Endothelial cell of umbilical vein (primary cell): Measurements from ENCODE around the gene TBRG1. TPM values are rescaled to one million over a fixed set of nuclear protein-coding genes. Genes with fewer than 3 reads are reported as not detected.

ENCODE experiments used
- BruUV-seq: library from RNA; stranded (reverse); fragments of 400-500 nt; replicated peaks from 2 replicates; lab custom pipeline; 2021; lab: Mats Ljungman, UMichigan
- CTCF ChIA-PET: fragments of 300-600, 350-600 bp; sonication (Branson Sonifier 250); formaldehyde crosslinking; loops from one replicate; lab custom pipeline; 2021; ENCODE audit warnings: antibody characterized with exemption, inconsistent platforms; lab: Charles Lee
- POLR2A ChIA-PET: fragments of 300-600, 350-600 bp; sonication (Branson Sonifier 250); formaldehyde crosslinking; loops from one replicate; lab custom pipeline; 2021; ENCODE audit warnings: antibody characterized with exemption, inconsistent platforms; lab: Charles Lee
- DNase-seq: peaks from one replicate; pipeline ENCODE4 v3.0.0-alpha.2; 2011; ENCODE audit warnings: low read depth, low spot score
- FAIRE-seq: peaks from 2 replicates; lab custom pipeline; 2011; peaks lifted over from hg19 to GRCh38; lab: Jason Lieb, UNC
- H2AFZ ChIP-seq: 2 replicates; pipeline ENCODE4 v1.6.0; 2012; ENCODE audit warnings: low read depth, low read length, control low read depth, inconsistent platforms
- H3K27ac ChIP-seq: 2 replicates; pipeline ENCODE4 v1.5.1; 2011; ENCODE audit warnings: low read depth, mild to moderate bottlenecking, control low read depth, low read length, moderate library complexity; ENCODE audit not compliant: insufficient read depth
- H3K27me3 ChIP-seq, 2 experiments: 2 replicates each; pipeline versions ENCODE4 v1.6.0 to v1.6.1; 2011; ENCODE audit warnings: low read length in 2 of 2, mixed read lengths in 1 of 2; ENCODE audit not compliant: control insufficient read depth in 2 of 2, insufficient read depth in 2 of 2
- H3K36me3 ChIP-seq, 2 experiments: 2 replicates in 1 of 2; 3 replicates in 1 of 2; pipeline ENCODE4 v1.5.1; 2011; ENCODE audit warnings: low read length in 2 of 2, mild to moderate bottlenecking in 1 of 2, moderate library complexity in 1 of 2; ENCODE audit not compliant: control insufficient read depth in 2 of 2, insufficient read depth in 2 of 2; ENCODE audit errors: extremely low read depth in 1 of 2
- H3K4me1 ChIP-seq: 3 replicates; pipeline ENCODE4 v1.5.1; 2011; ENCODE audit warnings: mild to moderate bottlenecking, low read length; ENCODE audit not compliant: control insufficient read depth, insufficient read depth; ENCODE audit errors: extremely low read depth
- H3K4me2 ChIP-seq: 2 replicates; pipeline ENCODE4 v1.6.1; 2011; ENCODE audit warnings: low read length, control low read depth, mixed read lengths; ENCODE audit not compliant: insufficient read depth
- H3K4me3 ChIP-seq, 3 experiments: fragments of 200-600 bp in 1 of 3; sonication (generic), shearing (Covaris generic) in 1 of 3; replicated peaks in 1 of 3; 2 replicates each; pipeline ENCODE4 v1.5.1; 2011 to 2016; ENCODE audit warnings: control low read depth in 3 of 3, low read length in 3 of 3, mild to moderate bottlenecking in 2 of 3, inconsistent platforms in 1 of 3, low read depth in 1 of 3, moderate library complexity in 1 of 3; ENCODE audit not compliant: insufficient read depth in 1 of 3
- H3K79me2 ChIP-seq: 2 replicates; pipeline ENCODE4 v1.6.0; 2012; ENCODE audit warnings: low read length, inconsistent platforms; ENCODE audit not compliant: control insufficient read depth, insufficient read depth
- H3K9ac ChIP-seq: replicated peaks from 2 replicates; pipeline ENCODE3; 2011; ENCODE audit warnings: low read length, control low read depth; ENCODE audit not compliant: insufficient read depth; ENCODE audit errors: extremely low read depth
- H3K9me1 ChIP-seq: replicated peaks from 3 replicates; pipeline ENCODE4 v1.6.0; 2011; ENCODE audit warnings: mild to moderate bottlenecking, low read length; ENCODE audit not compliant: control insufficient read depth, insufficient read depth; ENCODE audit errors: extremely low read depth
- H3K9me3 ChIP-seq: replicated peaks from 2 replicates; pipeline ENCODE4 v1.5.1; 2012; ENCODE audit warnings: low read length, inconsistent platforms; ENCODE audit not compliant: control insufficient read depth, insufficient read depth
- H4K20me1 ChIP-seq: replicated peaks from 2 replicates; pipeline ENCODE3; 2011; ENCODE audit warnings: mild to moderate bottlenecking, low read length; ENCODE audit not compliant: control insufficient read depth, insufficient read depth; ENCODE audit errors: extremely low read depth
- EZH2 ChIP-seq: IDR thresholded peaks from 2 replicates; pipeline ENCODE4 v1.6.1; 2012; ENCODE audit warnings: borderline replicate concordance, low read depth, mild to moderate bottlenecking, moderate library complexity, low read length, inconsistent platforms; ENCODE audit not compliant: severe bottlenecking
- FOS ChIP-seq: IDR thresholded peaks from 2 replicates; pipeline ENCODE4 v1.6.1; 2011; ENCODE audit warnings: mild to moderate bottlenecking, low read length, moderate library complexity, borderline replicate concordance; ENCODE audit not compliant: insufficient read depth
- GATA2 ChIP-seq: IDR thresholded peaks from 2 replicates; pipeline ENCODE4 v1.7.0; 2011; ENCODE audit warnings: low read depth, mild to moderate bottlenecking, moderate library complexity, mixed read lengths, low read length; ENCODE audit not compliant: insufficient read length, insufficient read depth
- JUN ChIP-seq: IDR thresholded peaks from 2 replicates; pipeline ENCODE4 v1.6.1; 2011; ENCODE audit warnings: borderline replicate concordance, low read depth; ENCODE audit not compliant: insufficient read length, insufficient read depth
- MYC ChIP-seq: IDR thresholded peaks from one replicate; pipeline ENCODE4 v1.6.1; 2011; ENCODE audit warnings: mild to moderate bottlenecking, low read depth, low read length
- POLR2A ChIP-seq: IDR thresholded peaks from 2 replicates; pipeline ENCODE4 v1.6.1; 2012; ENCODE audit warnings: low read depth, mild to moderate bottlenecking, control low read depth, low read length
- POLR2AphosphoS5 ChIP-seq: IDR thresholded peaks from 2 replicates; pipeline ENCODE4 v1.6.1; 2012; ENCODE audit warnings: low read depth, mild to moderate bottlenecking, control low read depth, low read length, moderate library complexity; ENCODE audit not compliant: insufficient read depth
- dilution Hi-C: fragments of 300-500 bp; cut with MboI; formaldehyde crosslinking; loops from one replicate; pipeline ENCODE4 v1.15.0; 2019; ENCODE audit warnings: low sequenced_read_pairs; ENCODE audit not compliant: extremely low pct_ligation_motif_present
- intact Hi-C: fragments of 100-400 bp; cut with micrococcal nuclease; formaldehyde crosslinking; loops from one replicate; pipeline ENCODE4 v1.10.0; 2022
- polyA plus RNA-seq, 4 experiments: library from polyadenylated mRNA; depleted of rRNA in 3 of 4; stranded (reverse) in 3 of 4; unstranded in 1 of 4; fragments of >200 nt; gene quantifications; 2 replicates each; pipeline versions ENCODE4 v1.2.1 to v1.2.3, GENCODE V29; 2011 to 2012; ENCODE audit warnings: missing spikeins in 1 of 4
- total RNA-seq: library from RNA; stranded (reverse); gene quantifications from 2 replicates; pipeline ENCODE4 v1.2.3, GENCODE V29; 2021
- TF ChIP-seq, protein P1 (sequence below): IDR thresholded peaks from 2 replicates; pipeline ENCODE4 v1.6.1; 2011; ENCODE audit not compliant: insufficient read depth, insufficient read length
- TF ChIP-seq, protein P2 (sequence below), 2 donors: IDR thresholded peaks; 1 replicate in 1 of 2; 2 replicates in 1 of 2; pipeline ENCODE4 v1.5.1; 2011; ENCODE audit warnings: low read length in 2 of 2, mild to moderate bottlenecking in 2 of 2, moderate library complexity in 2 of 2, control low read depth in 1 of 2, inconsistent platforms in 1 of 2, low read depth in 1 of 2; ENCODE audit not compliant: insufficient read depth in 1 of 2; ENCODE audit errors: extremely low read depth in 1 of 2

Gene TBRG1
- total and polyA plus RNA-seq, 2 donors (not counting 3 experiments of a cell fraction or from before 2014, with no cell fraction given) = 22.4 to 29.6 TPM

DNA sequence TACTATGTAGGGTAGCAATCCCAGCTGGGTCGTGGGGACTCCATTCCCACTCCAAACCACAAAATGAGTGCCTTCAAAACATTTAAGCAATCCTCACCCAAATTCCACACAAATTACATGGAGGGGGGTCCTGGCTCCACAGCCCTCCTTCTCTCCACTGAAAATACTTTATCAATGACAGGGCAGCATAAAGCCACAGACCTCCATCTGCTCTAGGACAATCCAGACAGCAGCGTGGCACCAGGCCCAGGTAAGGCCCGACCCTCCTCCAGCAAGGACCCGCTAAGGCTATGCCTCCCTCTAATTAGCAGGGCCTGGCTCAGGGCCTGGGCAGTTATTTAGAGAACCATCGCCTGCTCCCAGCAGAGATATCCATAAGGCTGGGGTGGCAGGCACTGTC is 11.6 kb upstream of the TBRG1 start, which contains the start of gene PANX3:
Gene PANX3 (plus strand): TSS at position 365 of the 400 bp plus-strand sequence. CDS start 129 bp downstream, outside the sequence.
- Histone ChIP-seq H3K9me1 (no peaks in the 10 kb centered on the region), H3K9ac (no peak within 1 kb of the TSS), H3K9me3 (no peaks in the 10 kb centered on the region), H3K4me1 (no peaks in the 10 kb centered on the region), H3K27me3 (peaks cover 0 to 2% of the 10 kb centered on the region in 2 experiments), H3K36me3 (no peaks in the 10 kb centered on the region), H3K79me2 (no peaks in the 10 kb centered on the region), H3K4me3 (no peak within 1 kb of the TSS), H2AFZ (no peak within 1 kb of the TSS), H3K27ac (no peak within 1 kb of the TSS), H3K4me2 (no peak within 1 kb of the TSS), H4K20me1 (no peaks in the 10 kb centered on the region)
- TF ChIP-seq GATA2 (no peak), POLR2A (no peak), MYC (no peak), POLR2AphosphoS5 (no peak), JUN (no peak), FOS (no peak), EZH2 (no peak)
- TF ChIP-seq, protein P1, sequence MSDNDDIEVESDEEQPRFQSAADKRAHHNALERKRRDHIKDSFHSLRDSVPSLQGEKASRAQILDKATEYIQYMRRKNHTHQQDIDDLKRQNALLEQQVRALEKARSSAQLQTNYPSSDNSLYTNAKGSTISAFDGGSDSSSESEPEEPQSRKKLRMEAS = no peak
- TF ChIP-seq, protein P2, sequence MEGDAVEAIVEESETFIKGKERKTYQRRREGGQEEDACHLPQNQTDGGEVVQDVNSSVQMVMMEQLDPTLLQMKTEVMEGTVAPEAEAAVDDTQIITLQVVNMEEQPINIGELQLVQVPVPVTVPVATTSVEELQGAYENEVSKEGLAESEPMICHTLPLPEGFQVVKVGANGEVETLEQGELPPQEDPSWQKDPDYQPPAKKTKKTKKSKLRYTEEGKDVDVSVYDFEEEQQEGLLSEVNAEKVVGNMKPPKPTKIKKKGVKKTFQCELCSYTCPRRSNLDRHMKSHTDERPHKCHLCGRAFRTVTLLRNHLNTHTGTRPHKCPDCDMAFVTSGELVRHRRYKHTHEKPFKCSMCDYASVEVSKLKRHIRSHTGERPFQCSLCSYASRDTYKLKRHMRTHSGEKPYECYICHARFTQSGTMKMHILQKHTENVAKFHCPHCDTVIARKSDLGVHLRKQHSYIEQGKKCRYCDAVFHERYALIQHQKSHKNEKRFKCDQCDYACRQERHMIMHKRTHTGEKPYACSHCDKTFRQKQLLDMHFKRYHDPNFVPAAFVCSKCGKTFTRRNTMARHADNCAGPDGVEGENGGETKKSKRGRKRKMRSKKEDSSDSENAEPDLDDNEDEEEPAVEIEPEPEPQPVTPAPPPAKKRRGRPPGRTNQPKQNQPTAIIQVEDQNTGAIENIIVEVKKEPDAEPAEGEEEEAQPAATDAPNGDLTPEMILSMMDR (IDR thresholded peaks at IDR 0.05; ENCODE audit: extremely low read depth in 1 of 2, insufficient read depth in 1 of 2, low read depth in 1 of 2, low read length in 2 of 2) = no peak
- no TSS peak for BruUV-seq
- FAIRE-seq = no peak
- dilution Hi-C loops (no loop called here), intact Hi-C loops (no loop called here)
- DNase-seq = no peak
- POLR2A ChIA-PET = no interaction called here
- CTCF ChIA-PET = interaction anchor here (1.0 kb wide), 1 partner anchor 18 kb away, joined by 5 read pairs; no protein-coding TSS in a partner anchor
